Activated CD4-positive, alpha-beta memory T cell treated with anti-CD3 and anti-CD28 coated beads, Interleukin-2, amount 10 ng/mL, durations not matched to agents 7 days and 5 days (primary cell): ENCODE measurements around the gene ENPP7. TPM values are rescaled to one million over a fixed set of nuclear protein-coding genes. Genes with fewer than 3 reads are reported as not detected.

Experiments used
- CTCF ChIA-PET: fragments of 350-600 bp; sonication (Branson Sonifier 250); formaldehyde crosslinking; loops from one replicate; lab custom pipeline; 2021; ENCODE audit warnings: antibody characterized with exemption, inconsistent platforms; lab: Charles Lee
- POLR2A ChIA-PET: fragments of 350-600 bp; sonication (Branson Sonifier 250); formaldehyde crosslinking; loops from one replicate; lab custom pipeline; 2021; ENCODE audit warnings: antibody characterized with exemption; lab: Charles Lee
- DNase-seq: peaks from one replicate; pipeline ENCODE4 v3.0.0-alpha.2; 2020
- H3K27ac Mint-ChIP-seq: one replicate; pipeline ENCODE4 v1.8.0; 2021; ENCODE audit warnings: mild to moderate bottlenecking, mixed read lengths
- H3K27me3 Mint-ChIP-seq: one replicate; pipeline ENCODE4 v1.8.0; 2021; ENCODE audit warnings: mixed read lengths
- H3K36me3 Mint-ChIP-seq: one replicate; pipeline ENCODE4 v1.8.0; 2021; ENCODE audit warnings: low read depth, mixed read lengths
- H3K4me1 Mint-ChIP-seq: one replicate; pipeline ENCODE4 v1.8.0; 2021; ENCODE audit warnings: mixed read lengths
- H3K4me3 Mint-ChIP-seq: one replicate; pipeline ENCODE4 v1.8.0; 2021; ENCODE audit warnings: mild to moderate bottlenecking, mixed read lengths
- H3K9me3 Mint-ChIP-seq: one replicate; pipeline ENCODE4 v1.8.0; 2021; ENCODE audit warnings: mixed read lengths
- total RNA-seq, 2 experiments: library from RNA; stranded (reverse); gene quantifications; one replicate each; pipeline ENCODE4 v1.2.3, GENCODE V29; 2021

ENPP7 gene
- total RNA-seq, 2 experiments from 2014 or later, result 0.10 TPM; not detected in 1

- CTCF ChIA-PET, result interaction anchor here (0.8 to 1.3 kb wide), 5 partner anchors 28 to 181 kb away, joined by 3 to 4 read pairs (median 3); partner anchors contain the start of gene CBX4
- peaks cover 56% of the 10 kb centered on the region for H3K27me3 Mint-ChIP-seq
- POLR2A ChIA-PET, result interaction anchor here (1.2 kb wide), 2 partner anchors 47 to 50 kb away, joined by 3 to 4 read pairs; partner anchors contain the start of gene CBX4
- H3K4me3 Mint-ChIP-seq, result no peak overlapping the region
- no peak overlapping the region for H3K27ac Mint-ChIP-seq
- no peak for DNase-seq
- H3K9me3 Mint-ChIP-seq, result no peaks in the 10 kb centered on the region
- peaks cover 2% of the 10 kb centered on the region for H3K4me1 Mint-ChIP-seq
- no peaks in the 10 kb centered on the region for H3K36me3 Mint-ChIP-seq
Measured at GRCh38 chr17:79788989-79789942, 58.5 kb downstream of the ENPP7 start.

- POLR2A ChIA-PET, result interaction anchor here (1.2 kb wide), 1 partner anchor 49 kb away, joined by 4 read pairs; the partner anchor contains the start of gene CBX4
- Mint-ChIP-seq H3K4me1 (peaks cover 2% of the 10 kb centered on the region), H3K4me3 (no peak overlapping the region), H3K36me3 (no peaks in the 10 kb centered on the region), H3K27ac (no peak overlapping the region), H3K9me3 (no peaks in the 10 kb centered on the region), H3K27me3 (peaks cover 56% of the 10 kb centered on the region)
- DNase-seq, result no peak
- CTCF ChIA-PET, result interaction anchor here (0.8 to 1.3 kb wide), 5 partner anchors 27 to 180 kb away, joined by 3 to 4 read pairs (median 3); partner anchors contain the start of gene CBX4
Measured at GRCh38 chr17:79789943-79790804, 59.4 kb downstream of the ENPP7 start.

- Mint-ChIP-seq H3K4me3 (no peak overlapping the region), H3K4me1 (peaks cover 7% of the 10 kb centered on the region), H3K9me3 (no peaks in the 10 kb centered on the region), H3K27ac (no peak overlapping the region), H3K36me3 (no peaks in the 10 kb centered on the region), H3K27me3 (peaks cover 56% of the 10 kb centered on the region)
- POLR2A ChIA-PET, result no interaction called here
- DNase-seq, result no peak
- CTCF ChIA-PET, result no interaction called here
Measured at GRCh38 chr17:79790805-79791734, 60.3 kb downstream of the ENPP7 start.

- Mint-ChIP-seq H3K27ac (no peak overlapping the region), H3K9me3 (no peaks in the 10 kb centered on the region), H3K36me3 (peaks cover 2% of the 10 kb centered on the region), H3K4me1 (peaks cover 11% of the 10 kb centered on the region), H3K27me3 (peaks cover 51% of the 10 kb centered on the region), H3K4me3 (no peak overlapping the region)
- CTCF ChIA-PET, result no interaction called here
- DNase-seq, result no peak
- POLR2A ChIA-PET, result interaction anchor here (0.8 kb wide), 1 partner anchor 22 kb away, joined by 3 read pairs; no protein-coding TSS in a partner anchor
Measured at GRCh38 chr17:79791735-79792161, 61.0 kb downstream of the ENPP7 start.

Other genes with a start within 250 kb of the ENPP7 start
- not detected for gene RBFOX3, start 119.9 kb upstream of the ENPP7 start, total RNA-seq
- gene CBX2, start 47.2 kb downstream of the ENPP7 start, total RNA-seq, result 1 to 10 TPM; 1.7 to 2.0 TPM
- gene CBX8, start 66.1 kb downstream of the ENPP7 start, total RNA-seq, result 1 to 10 TPM; 5.7 to 6.7 TPM
- 10 to 100 TPM; 34.4 to 36.5 TPM for gene CBX4, start 108.5 kb downstream of the ENPP7 start, total RNA-seq